Fibroblast of peridontal ligament (primary cell): Measurements from ENCODE around the gene CLPTM1L.
"Not testable (repeated sequence)": the region's sequence is repeated elsewhere in the genome, so short reads cannot be mapped to it uniquely, and the experiment has no call there.

Experiments used
- DNase-seq: peaks from one replicate; pipeline ENCODE4 v3.0.0-alpha.2; 2010; ENCODE audit errors: extremely low read depth

Gene CLPTM1L

GRCh38 chr5:1359713-1360112, 14.8 kb upstream of the CLPTM1L start:
- DNase-seq: no peak

GRCh38 chr5:1359031-1359645, 14.2 kb upstream of the CLPTM1L start:
- DNase-seq: no peak

- DNase-seq: no peak
Measured at GRCh38 chr5:1358726-1359025, 13.8 kb upstream of the CLPTM1L start.

- no peak for DNase-seq
Measured at GRCh38 chr5:1357946-1358725, 13.2 kb upstream of the CLPTM1L start.

GRCh38 chr5:1356873-1357787, 12.2 kb upstream of the CLPTM1L start:
- DNase-seq: no peak

- DNase-seq: no peak
Measured at GRCh38 chr5:1354576-1354975, 9.7 kb upstream of the CLPTM1L start.

GRCh38 chr5:1352231-1353219, 7.6 kb upstream of the CLPTM1L start:
- DNase-seq: no peak

- DNase-seq: no peak
Measured at GRCh38 chr5:1351156-1351555, 6.3 kb upstream of the CLPTM1L start.

- DNase-seq: no peak
Measured at GRCh38 chr5:1349246-1349645, 4.3 kb upstream of the CLPTM1L start.

GRCh38 chr5:1348986-1349245, 4.0 kb upstream of the CLPTM1L start:
- no peak for DNase-seq

- DNase-seq: no peak
Measured at GRCh38 chr5:1347571-1347970, 2.7 kb upstream of the CLPTM1L start.

GRCh38 chr5:1346627-1347440, 1.9 kb upstream of the CLPTM1L start:
- DNase-seq: no peak

GRCh38 chr5:1345876-1346626, 1.2 kb upstream of the CLPTM1L start:
- no peak for DNase-seq

GRCh38 chr5:1343931-1344901, 683 bp downstream of the CLPTM1L start:
- no peak for DNase-seq

GRCh38 chr5:1343315-1343751, 1.6 kb downstream of the CLPTM1L start:
- no peak for DNase-seq

GRCh38 chr5:1342711-1343110, 2.2 kb downstream of the CLPTM1L start:
- DNase-seq: not testable (repeated sequence)

GRCh38 chr5:1342268-1342667, 2.6 kb downstream of the CLPTM1L start:
- DNase-seq: no peak

- DNase-seq: no peak
Measured at GRCh38 chr5:1341863-1342262, 3.0 kb downstream of the CLPTM1L start.

GRCh38 chr5:1339818-1340210, 5.1 kb downstream of the CLPTM1L start:
- not testable (repeated sequence) for DNase-seq
